Thoracic aorta (tissue), 2 donors: Measurements from ENCODE around the gene PSMC2. TPM values are rescaled to one million over a fixed set of nuclear protein-coding genes. Genes with fewer than 3 reads are reported as not detected.
"Not testable (repeated sequence)": the region's sequence is repeated elsewhere in the genome, so short reads cannot be mapped to it uniquely, and the experiment has no call there.

Experiments
- ATAC-seq: fragments of 150-250 bp; one replicate; pipeline ENCODE4 v1.8.0; 2017; ENCODE audit warnings: low read depth; ENCODE audit not compliant: insufficient number of reproducible peaks, low FRiP score
- DNase-seq: peaks from one replicate; pipeline ENCODE4 v3.0.0-alpha.2; 2020; ENCODE audit warnings: low spot score
- H3K27ac ChIP-seq, 2 donors: fragments of 200-600 bp; sonication (generic); 1 replicate in 1 of 2; 2 replicates in 1 of 2; pipeline ENCODE4 v1.5.1; 2016; ENCODE audit warnings: mild to moderate bottlenecking in 2 of 2, moderate library complexity in 2 of 2
- H3K27me3 ChIP-seq: fragments of 200-600 bp; sonication (generic); replicated peaks from 2 replicates; pipeline ENCODE4 v1.6.0; 2016; ENCODE audit warnings: mild to moderate bottlenecking; ENCODE audit not compliant: insufficient read depth
- H3K36me3 ChIP-seq: fragments of 200-600 bp; sonication (generic); one replicate; pipeline ENCODE4 v1.5.1; 2016
- H3K4me1 ChIP-seq, 2 donors: fragments of 200-600 bp; sonication (generic); 1 replicate in 1 of 2; 2 replicates in 1 of 2; pipeline versions ENCODE4 v1.5.1 to v1.6.0; 2016; ENCODE audit warnings: low read depth in 2 of 2, mild to moderate bottlenecking in 1 of 2; ENCODE audit not compliant: control insufficient read depth in 1 of 2
- H3K4me3 ChIP-seq: fragments of 200-600 bp; sonication (generic); 2 replicates; pipeline ENCODE4 v1.5.1; 2016; ENCODE audit warnings: mild to moderate bottlenecking
- H3K9me3 ChIP-seq: fragments of 200-600 bp; sonication (generic); 2 replicates; pipeline ENCODE4 v1.5.1; 2016
- CTCF ChIP-seq: fragments of 200-600 bp; sonication (generic); IDR thresholded peaks from one replicate; pipeline ENCODE4 v1.5.1; 2019; ENCODE audit warnings: antibody characterized with exemption
- total RNA-seq, 2 donors: library from RNA; depleted of rRNA; stranded (reverse); fragments of >200 nt; gene quantifications; one replicate each; pipeline versions ENCODE4 v1.1.0 to v1.2.3, GENCODE V29; 2016

PSMC2 gene
- total RNA-seq, 2 donors from 2014 or later: 82.3 to 85.8 TPM

GRCh38 chr7:103398483-103399127, 51.2 kb downstream of the PSMC2 start:
- TF ChIP-seq CTCF: no peak
- no peak for ATAC-seq

GRCh38 chr7:103399687-103400086, 52.2 kb downstream of the PSMC2 start:
- not testable (repeated sequence) for H3K27ac ChIP-seq, DNase-seq, H3K27me3 ChIP-seq, H3K36me3 ChIP-seq, ATAC-seq, H3K4me3 ChIP-seq, H3K9me3 ChIP-seq, H3K4me1 ChIP-seq

More at GRCh38 chr7:103398483-103399127, 51.2 kb downstream of the PSMC2 start:
- Histone ChIP-seq H3K9me3 (no peaks in the 10 kb centered on the region), H3K4me3 (no peak overlapping the region), H3K27me3 (no peaks in the 10 kb centered on the region), H3K27ac (no peak overlapping the region), H3K4me1 (no peaks in the 10 kb centered on the region), H3K36me3 (no peaks in the 10 kb centered on the region)
- no peak for DNase-seq

GRCh38 chr7:103405789-103406613, 58.6 kb downstream of the PSMC2 start:
- not testable (repeated sequence) for H3K4me3 ChIP-seq, ATAC-seq

GRCh38 chr7:103412151-103412550, 64.7 kb downstream of the PSMC2 start:
- Histone ChIP-seq H3K4me3 (no peak overlapping the region), H3K27ac (no peak overlapping the region), H3K9me3 (no peaks in the 10 kb centered on the region), H3K4me1 (no peaks in the 10 kb centered on the region), H3K27me3 (no peaks in the 10 kb centered on the region), H3K36me3 (no peaks in the 10 kb centered on the region)
- ATAC-seq (no peak), DNase-seq (no peak)
- no peak for TF ChIP-seq CTCF

More at GRCh38 chr7:103405789-103406613, 58.6 kb downstream of the PSMC2 start:
- H3K9me3 ChIP-seq, H3K27me3 ChIP-seq, H3K27ac ChIP-seq, H3K36me3 ChIP-seq, H3K4me1 ChIP-seq, DNase-seq: not testable (repeated sequence)

GRCh38 chr7:103413407-103413806, 66.0 kb downstream of the PSMC2 start:
- DNase-seq (no peak), ATAC-seq (no peak)
- no peak overlapping the region for H3K27ac ChIP-seq
- H3K9me3 ChIP-seq: no peaks in the 10 kb centered on the region
- no peaks in the 10 kb centered on the region for H3K36me3 ChIP-seq
- no peak overlapping the region for H3K4me3 ChIP-seq
- no peaks in the 10 kb centered on the region for H3K4me1 ChIP-seq
- H3K27me3 ChIP-seq: no peaks in the 10 kb centered on the region
- no peak for TF ChIP-seq CTCF

- no peak overlapping the region for H3K27ac ChIP-seq
- no peak for ATAC-seq
- H3K4me3 ChIP-seq: no peak overlapping the region
- H3K36me3 ChIP-seq: no peaks in the 10 kb centered on the region
- H3K4me1 ChIP-seq: no peaks in the 10 kb centered on the region
- no peaks in the 10 kb centered on the region for H3K9me3 ChIP-seq
- no peak for DNase-seq
- no peaks in the 10 kb centered on the region for H3K27me3 ChIP-seq
- no peak for TF ChIP-seq CTCF
These were observed 70.8 kb downstream of the PSMC2 start for GRCh38 chr7:103418241-103418640.
